K562 (cell line): ENCODE measurements around the gene OPRL1. TPM values are rescaled to one million over a fixed set of nuclear protein-coding genes. Genes with fewer than 3 reads are reported as not detected.
A peak's percentile ranks its signal among the peaks of the same experiment; 100 is the strongest.

ENCODE experiments used
- CHD2 ChIP-seq: IDR thresholded peaks from 2 replicates; pipeline ENCODE4 v1.6.1; 2011; ENCODE audit warnings: low read depth, low read length
- GMEB1 ChIP-seq: fragments of 250-450 bp; sonication (Bioruptor Pico); IDR thresholded peaks from 2 replicates; pipeline ENCODE4 v1.4.0; 2020; ENCODE audit warnings: mild to moderate bottlenecking
- MAFK ChIP-seq: IDR thresholded peaks from 2 replicates; pipeline ENCODE4 v1.6.1; 2011; ENCODE audit warnings: low read length, improper control_type of control experiment
- MYBL2 ChIP-seq, 2 experiments: fragments of 450-650 bp in 1 of 2; sonication (generic) in 1 of 2; formaldehyde crosslinking in 1 of 2; IDR thresholded peaks; 2 replicates each; pipeline versions ENCODE4 v1.6.1 to v1.8.1; 2017 to 2022; ENCODE audit warnings: borderline replicate concordance in 1 of 2, inconsistent platforms in 1 of 2, low read depth in 1 of 2, mild to moderate bottlenecking in 1 of 2, missing genetic modification reagents in 1 of 2, moderate library complexity in 1 of 2
- MYNN ChIP-seq, 2 experiments: sonication (generic); formaldehyde crosslinking in 1 of 2; IDR thresholded peaks; 2 replicates each; pipeline versions ENCODE4 v1.5.0 to v1.6.1; 2016 to 2020; ENCODE audit warnings: antibody characterized with exemption in 1 of 2, missing genetic modification reagents in 1 of 2
- RBBP5 ChIP-seq: fragments of 200-600 bp; sonication (generic); IDR thresholded peaks from 2 replicates; pipeline ENCODE4 v1.6.1; 2012; ENCODE audit warnings: borderline replicate concordance, mild to moderate bottlenecking, low read length, control low read depth, inconsistent platforms; ENCODE audit not compliant: insufficient read depth, poor library complexity, severe bottlenecking
- RERE ChIP-seq: sonication (generic); formaldehyde crosslinking; IDR thresholded peaks from 2 replicates; pipeline ENCODE4 v1.8.0; 2023; ENCODE audit warnings: missing genetic modification reagents, mild to moderate bottlenecking, borderline replicate concordance
- STAT6 ChIP-seq: sonication (generic); formaldehyde crosslinking; IDR thresholded peaks from 2 replicates; pipeline ENCODE4 v1.8.1; 2023; ENCODE audit warnings: mild to moderate bottlenecking, missing genetic modification reagents
- TFAP4 ChIP-seq: sonication (generic); formaldehyde crosslinking; IDR thresholded peaks from 2 replicates; pipeline ENCODE4 v1.8.0; 2022; ENCODE audit warnings: missing genetic modification reagents, mild to moderate bottlenecking, moderate library complexity, borderline replicate concordance
- ZBTB9 ChIP-seq: fragments of 450-650 bp; formaldehyde crosslinking; IDR thresholded peaks from 2 replicates; pipeline ENCODE4 v1.4.0; 2020; ENCODE audit warnings: mild to moderate bottlenecking, moderate library complexity
- ZNF436 ChIP-seq: fragments of 250-450, 450-650 bp; sonication (Bioruptor Pico); formaldehyde crosslinking; IDR thresholded peaks from 2 replicates; pipeline ENCODE4 v1.7.0; 2020; ENCODE audit warnings: mild to moderate bottlenecking
- polyA plus RNA-seq, 8 experiments: library from polyadenylated mRNA; depleted of rRNA in 4 of 8; stranded (reverse) in 5 of 8; unstranded in 3 of 8; fragments of >200 nt; fragmentation: Nextera tagmentation in 2 of 8; fragmentation: Illumina TruSeq in 1 of 8; extraction: Ambion mirVana in 2 of 8; extraction: Trizol in 1 of 8; gene quantifications; 2 replicates each; pipeline versions ENCODE4 v1.2.1 to v1.2.3, GENCODE V29; 2011 to 2014; ENCODE audit warnings: inconsistent platforms in 1 of 8, missing spikeins in 1 of 8
- total RNA-seq, 7 experiments: library from RNA; depleted of rRNA in 6 of 7; stranded (reverse); fragments of >200 nt in 6 of 7; fragmentation: Illumina TruSeq in 2 of 7; extraction: Trizol in 2 of 7; gene quantifications; 2 replicates each; pipeline versions ENCODE4 v1.2.1 to v1.2.3, GENCODE V29; 2011 to 2021; ENCODE audit warnings: low replicate concordance in 1 of 7

The OPRL1 gene
- total and polyA plus RNA-seq, 9 of the 15 experiments (the other 6 are each of a cell fraction or from before 2014, with no cell fraction given) = 0.06 to 0.33 (median 0.11) TPM; not detected in 2

GRCh38 chr20:64053841-64054661 is 25.8 kb upstream of the OPRL1 start (continued):
- peak; percentile 23 for TF ChIP-seq RBBP5
- TF ChIP-seq MYNN (IDR thresholded peaks at IDR 0.05) = no peak
- no peak for TF ChIP-seq MYNN (CRISPR knock-in tag; IDR thresholded peaks at IDR 0.05)
- TF ChIP-seq TFAP4 (CRISPR knock-in tag) = peak; percentile 60; the same call in 1 of the 2 replicates
- no peak for TF ChIP-seq GMEB1 (CRISPR knock-in tag)
- TF ChIP-seq MYBL2 (IDR thresholded peaks at IDR 0.05; ENCODE audit: low read depth) = no peak
- TF ChIP-seq MYBL2 (CRISPR knock-in tag; IDR thresholded peaks at IDR 0.05; ENCODE audit: borderline replicate concordance) = no peak
- TF ChIP-seq ZNF436 (CRISPR knock-in tag) = no peak
- no peak for TF ChIP-seq MAFK
- no peak for TF ChIP-seq CHD2
- TF ChIP-seq ZBTB9 (CRISPR knock-in tag) = no peak
- no peak for TF ChIP-seq RERE
- no peak for TF ChIP-seq STAT6 (CRISPR knock-in tag)
